WI38 (cell line): ENCODE data around the gene PPP2R2C.

ENCODE experiments used
- H3K4me3 ChIP-seq: 2 replicates; pipeline ENCODE4 v1.5.1; 2011; ENCODE audit warnings: low read depth, mild to moderate bottlenecking, control low read depth, low read length
- CTCF ChIP-seq: IDR thresholded peaks from 2 replicates; pipeline ENCODE4 v1.5.1; 2012; ENCODE audit warnings: low read depth, mild to moderate bottlenecking, control low read depth, low read length

PPP2R2C gene

GRCh38 chr4:6443035-6444023, 29.1 kb downstream of the PPP2R2C start:
- H3K4me3 ChIP-seq = no peak overlapping the region
- TF ChIP-seq CTCF = no peak

- H3K4me3 ChIP-seq = no peak overlapping the region
- TF ChIP-seq CTCF = no peak
Measured at GRCh38 chr4:6442555-6442954, 29.9 kb downstream of the PPP2R2C start.

- no peak for TF ChIP-seq CTCF
Measured at GRCh38 chr4:6441758-6442157, 30.7 kb downstream of the PPP2R2C start.

GRCh38 chr4:6441202-6441582, 31.2 kb downstream of the PPP2R2C start:
- TF ChIP-seq CTCF = no peak

More at GRCh38 chr4:6441758-6442157, 30.7 kb downstream of the PPP2R2C start:
- no peak overlapping the region for H3K4me3 ChIP-seq

GRCh38 chr4:6440506-6441201, 31.8 kb downstream of the PPP2R2C start:
- TF ChIP-seq CTCF = no peak
- no peak overlapping the region for H3K4me3 ChIP-seq

More at GRCh38 chr4:6441202-6441582, 31.2 kb downstream of the PPP2R2C start:
- no peak overlapping the region for H3K4me3 ChIP-seq

GRCh38 chr4:6439120-6439762, 33.2 kb downstream of the PPP2R2C start:
- H3K4me3 ChIP-seq = no peak overlapping the region
- TF ChIP-seq CTCF = no peak
